Measurements from ENCODE around the gene DNASE1L3. TPM values are rescaled to one million over a fixed set of nuclear protein-coding genes. Genes with fewer than 3 reads are reported as not detected.
A peak's percentile ranks its signal among the peaks of the same experiment; 100 is the strongest.

DNASE1L3 gene
- total and polyA plus RNA-seq, 12 donors = 1.2 to 4.6 (median 2.4) TPM

GRCh38 chr3:58242340-58242739 is 31.6 kb upstream of the DNASE1L3 start:
- Histone ChIP-seq H3K36me3 (no peaks in the 10 kb centered on the region), H3K9me3 (no peaks in the 10 kb centered on the region), H3K4me3 (no peak overlapping the region), H3K27ac (peak overlapping the region in 1 of 10 donors; percentile 11), H3K27me3 (no peaks in the 10 kb centered on the region), H3K4me1 (peaks cover 0 to 38% (median 11%) of the 10 kb centered on the region in 9 donors)
- ATAC-seq (peak in 3 of 8 donors; percentile 26 to 40 (median 34)), DNase-seq (no peak)
- TF ChIP-seq, protein P1, sequence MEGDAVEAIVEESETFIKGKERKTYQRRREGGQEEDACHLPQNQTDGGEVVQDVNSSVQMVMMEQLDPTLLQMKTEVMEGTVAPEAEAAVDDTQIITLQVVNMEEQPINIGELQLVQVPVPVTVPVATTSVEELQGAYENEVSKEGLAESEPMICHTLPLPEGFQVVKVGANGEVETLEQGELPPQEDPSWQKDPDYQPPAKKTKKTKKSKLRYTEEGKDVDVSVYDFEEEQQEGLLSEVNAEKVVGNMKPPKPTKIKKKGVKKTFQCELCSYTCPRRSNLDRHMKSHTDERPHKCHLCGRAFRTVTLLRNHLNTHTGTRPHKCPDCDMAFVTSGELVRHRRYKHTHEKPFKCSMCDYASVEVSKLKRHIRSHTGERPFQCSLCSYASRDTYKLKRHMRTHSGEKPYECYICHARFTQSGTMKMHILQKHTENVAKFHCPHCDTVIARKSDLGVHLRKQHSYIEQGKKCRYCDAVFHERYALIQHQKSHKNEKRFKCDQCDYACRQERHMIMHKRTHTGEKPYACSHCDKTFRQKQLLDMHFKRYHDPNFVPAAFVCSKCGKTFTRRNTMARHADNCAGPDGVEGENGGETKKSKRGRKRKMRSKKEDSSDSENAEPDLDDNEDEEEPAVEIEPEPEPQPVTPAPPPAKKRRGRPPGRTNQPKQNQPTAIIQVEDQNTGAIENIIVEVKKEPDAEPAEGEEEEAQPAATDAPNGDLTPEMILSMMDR (IDR thresholded peaks at IDR 0.05) = no peak
- 55 to 56% methylated on average over 1 of the region's 1 CpG for WGBS, 2 donors
- intact Hi-C loops (cut with DNase I) = loop anchor here in 1 of 10 donors (10.0 kb wide), 1 partner anchor 52 kb away; no protein-coding TSS in a partner anchor

DNA sequence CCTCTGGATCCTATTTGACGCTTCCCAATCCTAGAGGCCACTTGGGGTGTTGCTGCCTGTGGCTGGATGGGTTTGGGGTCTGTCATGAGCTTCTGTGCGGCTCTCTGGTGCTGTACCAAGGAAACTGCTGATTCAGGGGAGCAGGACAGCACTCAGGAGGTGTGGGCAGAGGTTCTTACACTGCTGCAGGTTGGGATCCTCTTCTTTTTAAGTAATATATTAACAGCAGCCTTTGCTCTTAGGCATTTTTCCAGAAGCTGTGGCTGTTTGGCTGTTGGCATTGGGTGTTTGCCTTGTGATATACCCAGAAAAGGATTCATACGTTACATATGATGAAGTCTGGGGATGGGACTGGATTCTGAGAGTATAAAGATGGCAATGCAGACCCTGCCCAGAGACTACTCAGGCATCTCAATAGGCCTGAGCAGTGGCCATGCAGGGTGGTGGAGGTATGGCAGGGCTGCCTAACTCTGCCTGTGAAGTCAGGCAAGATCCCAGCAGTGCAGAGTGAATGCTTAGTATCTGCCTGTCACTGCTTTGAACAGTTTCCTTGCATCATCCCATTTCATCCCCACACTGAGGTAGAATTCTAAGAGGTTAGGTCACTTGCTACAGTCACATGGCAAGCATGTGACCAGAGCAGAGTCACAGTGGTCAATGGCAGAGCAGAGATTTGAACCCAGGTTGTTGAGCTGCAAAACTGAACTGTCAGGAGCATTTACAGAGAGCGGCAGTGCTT is 30.7 kb upstream of the DNASE1L3 start:
- intact Hi-C loops (cut with DNase I) = loop anchor here in 1 of 10 donors (10.0 kb wide), 1 partner anchor 53 kb away; no protein-coding TSS in a partner anchor
- Histone ChIP-seq H3K27me3 (no peaks in the 10 kb centered on the region), H3K9me3 (no peaks in the 10 kb centered on the region), H3K27ac (peak overlapping the region in 1 of 10 donors; percentile 11), H3K36me3 (no peaks in the 10 kb centered on the region), H3K4me3 (no peak overlapping the region), H3K4me1 (peaks cover 0 to 42% (median 17%) of the 10 kb centered on the region in 9 donors)
- ATAC-seq (no peak), DNase-seq (no peak)
- 91 to 95% methylated on average over 4 of the region's 4 CpGs for WGBS, 2 donors
- TF ChIP-seq, protein P1 (IDR thresholded peaks at IDR 0.05) = no peak

DNA sequence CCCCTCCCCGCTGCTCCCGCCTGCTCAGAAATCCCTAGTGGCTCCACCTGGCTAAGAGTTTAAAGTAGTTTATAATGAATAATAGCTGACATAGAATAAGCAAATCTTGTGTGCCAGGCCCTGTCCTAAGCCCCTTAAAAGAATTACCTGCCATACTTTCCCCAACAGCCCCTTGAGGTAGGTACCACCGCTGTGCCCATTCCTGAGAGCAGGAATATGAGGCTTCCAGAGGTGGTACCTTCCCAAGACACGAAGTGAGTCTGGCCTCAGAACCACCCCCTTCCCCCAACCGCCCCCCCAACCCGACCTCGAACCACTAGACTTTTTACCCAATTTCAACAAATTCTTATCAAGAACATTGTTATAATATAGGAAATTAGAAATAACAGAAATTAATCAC is 28.1 kb upstream of the DNASE1L3 start:
- intact Hi-C loops (cut with DNase I) = loop anchor here in 7 of 10 donors (5.0 to 10.0 kb wide), 6 partner anchors 54 to 68 kb away; partner anchors contain the start of genes HTD2 (in 2 of the 7) and RPP14 (in 2 of the 7)
- 83 to 85% methylated on average over 7 of the region's 7 CpGs for WGBS, 2 donors
- no peak overlapping the region for H3K27ac ChIP-seq

More for the DNA sequence above, 28.1 kb upstream of the DNASE1L3 start:
- Histone ChIP-seq H3K27me3 (no peaks in the 10 kb centered on the region), H3K4me1 (peaks cover 0 to 35% (median 17%) of the 10 kb centered on the region in 9 donors), H3K4me3 (peak overlapping the region in 8 of 10 donors; percentile 88 to 95 (median 92)), H3K36me3 (no peaks in the 10 kb centered on the region), H3K9me3 (no peaks in the 10 kb centered on the region)
- TF ChIP-seq, protein P1 (IDR thresholded peaks at IDR 0.05) = no peak
- no peak for DNase-seq
- no peak for ATAC-seq

Measured in heart right ventricle (tissue), 16 donors.